ENCODE data around the gene PTPRD.

Gene PTPRD

DNA sequence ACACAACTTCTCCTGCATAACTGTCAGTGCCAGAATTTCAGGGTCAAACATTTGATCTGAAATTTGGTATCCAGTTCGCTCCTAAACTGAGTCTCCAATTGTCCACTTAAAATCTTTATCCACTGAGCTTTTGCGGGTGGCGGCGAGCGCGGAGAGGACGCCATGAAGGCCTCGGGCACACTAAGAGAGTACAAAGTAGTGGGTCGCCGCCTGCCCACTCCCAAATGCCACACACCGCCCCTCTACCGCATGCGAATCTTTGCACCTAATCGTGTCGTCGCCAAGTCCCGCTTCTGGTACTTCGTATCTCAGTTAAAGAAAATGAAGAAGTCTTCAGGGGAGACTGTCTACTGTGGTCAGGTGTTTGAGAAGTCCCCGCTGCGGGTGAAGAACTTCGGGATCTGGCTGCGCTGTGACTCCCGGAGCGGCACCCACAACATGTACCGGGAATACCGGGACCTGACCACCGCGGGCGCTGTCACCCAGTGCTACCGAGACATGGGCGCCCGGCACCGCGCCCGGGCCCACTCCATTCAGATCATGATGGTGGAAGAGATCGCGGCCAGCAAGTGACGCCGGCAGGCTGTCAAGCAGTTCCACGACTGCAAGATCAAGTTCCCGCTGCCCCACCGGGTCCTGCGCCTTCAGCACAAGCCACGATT, 1899.5 kb downstream of the PTPRD start:
- ChIA-PET CTCF (no interaction called here), POLR2A (no interaction called here)
- Histone ChIP-seq H3K36me3 (ENCODE audit: control insufficient read depth in 2 of 2, insufficient read depth in 1 of 2, low read length in 2 of 2) (no peaks in the 10 kb centered on the region), H3K4me3 (ENCODE audit: low read depth, low read length) (no peak overlapping the region), H3K4me1 (ENCODE audit: control insufficient read depth, insufficient read depth, low read length) (peaks cover 4% of the 10 kb centered on the region; the same call in 1 of the 2 replicates), H3K9me3 (ENCODE audit: control insufficient read depth, insufficient read depth, low read depth, low read length) (no peaks in the 10 kb centered on the region), H3K27ac (ENCODE audit: extremely low read depth, low read depth, low read length) (no peak overlapping the region)
- no peak for TF ChIP-seq OSR2 (tag by site-specific recombination; IDR thresholded peaks at IDR 0.05)
- no peak for TF ChIP-seq ZBTB8A (tag by site-specific recombination; IDR thresholded peaks at IDR 0.05)
- TF ChIP-seq GLIS2 (tag by site-specific recombination; IDR thresholded peaks at IDR 0.05): no peak
- no peak for TF ChIP-seq ZNF600 (tag by site-specific recombination; IDR thresholded peaks at IDR 0.05)
- TF ChIP-seq PRDM1 (tag by site-specific recombination; IDR thresholded peaks at IDR 0.05): no peak
- no peak for TF ChIP-seq ZNF174 (tag by site-specific recombination; IDR thresholded peaks at IDR 0.05)
- TF ChIP-seq, protein P1, sequence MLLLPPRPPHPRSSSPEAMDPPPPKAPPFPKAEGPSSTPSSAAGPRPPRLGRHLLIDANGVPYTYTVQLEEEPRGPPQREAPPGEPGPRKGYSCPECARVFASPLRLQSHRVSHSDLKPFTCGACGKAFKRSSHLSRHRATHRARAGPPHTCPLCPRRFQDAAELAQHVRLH (tag by site-specific recombination; IDR thresholded peaks at IDR 0.05): no peak
- TF ChIP-seq ZXDB (tag by site-specific recombination; IDR thresholded peaks at IDR 0.05): no peak
- TF ChIP-seq, protein P2, sequence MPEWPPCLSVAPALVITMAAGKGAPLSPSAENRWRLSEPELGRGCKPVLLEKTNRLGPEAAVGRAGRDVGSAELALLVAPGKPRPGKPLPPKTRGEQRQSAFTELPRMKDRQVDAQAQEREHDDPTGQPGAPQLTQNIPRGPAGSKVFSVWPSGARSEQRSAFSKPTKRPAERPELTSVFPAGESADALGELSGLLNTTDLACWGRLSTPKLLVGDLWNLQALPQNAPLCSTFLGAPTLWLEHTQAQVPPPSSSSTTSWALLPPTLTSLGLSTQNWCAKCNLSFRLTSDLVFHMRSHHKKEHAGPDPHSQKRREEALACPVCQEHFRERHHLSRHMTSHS (tag by site-specific recombination; IDR thresholded peaks at IDR 0.05): no peak
- no peak for TF ChIP-seq ZNF776 (tag by site-specific recombination; IDR thresholded peaks at IDR 0.05; ENCODE audit: borderline replicate concordance)
- no peak for TF ChIP-seq GLIS1 (tag by site-specific recombination; IDR thresholded peaks at IDR 0.05)
- TF ChIP-seq, protein P3, sequence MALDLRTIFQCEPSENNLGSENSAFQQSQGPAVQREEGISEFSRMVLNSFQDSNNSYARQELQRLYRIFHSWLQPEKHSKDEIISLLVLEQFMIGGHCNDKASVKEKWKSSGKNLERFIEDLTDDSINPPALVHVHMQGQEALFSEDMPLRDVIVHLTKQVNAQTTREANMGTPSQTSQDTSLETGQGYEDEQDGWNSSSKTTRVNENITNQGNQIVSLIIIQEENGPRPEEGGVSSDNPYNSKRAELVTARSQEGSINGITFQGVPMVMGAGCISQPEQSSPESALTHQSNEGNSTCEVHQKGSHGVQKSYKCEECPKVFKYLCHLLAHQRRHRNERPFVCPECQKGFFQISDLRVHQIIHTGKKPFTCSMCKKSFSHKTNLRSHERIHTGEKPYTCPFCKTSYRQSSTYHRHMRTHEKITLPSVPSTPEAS (tag by site-specific recombination; IDR thresholded peaks at IDR 0.05): no peak
- TF ChIP-seq, protein P4, sequence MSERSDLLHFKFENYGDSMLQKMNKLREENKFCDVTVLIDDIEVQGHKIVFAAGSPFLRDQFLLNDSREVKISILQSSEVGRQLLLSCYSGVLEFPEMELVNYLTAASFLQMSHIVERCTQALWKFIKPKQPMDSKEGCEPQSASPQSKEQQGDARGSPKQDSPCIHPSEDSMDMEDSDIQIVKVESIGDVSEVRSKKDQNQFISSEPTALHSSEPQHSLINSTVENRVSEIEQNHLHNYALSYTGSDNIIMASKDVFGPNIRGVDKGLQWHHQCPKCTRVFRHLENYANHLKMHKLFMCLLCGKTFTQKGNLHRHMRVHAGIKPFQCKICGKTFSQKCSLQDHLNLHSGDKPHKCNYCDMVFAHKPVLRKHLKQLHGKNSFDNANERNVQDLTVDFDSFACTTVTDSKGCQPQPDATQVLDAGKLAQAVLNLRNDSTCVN (tag by site-specific recombination; optimal IDR thresholded peaks at IDR 0.05): no peak

DNA sequence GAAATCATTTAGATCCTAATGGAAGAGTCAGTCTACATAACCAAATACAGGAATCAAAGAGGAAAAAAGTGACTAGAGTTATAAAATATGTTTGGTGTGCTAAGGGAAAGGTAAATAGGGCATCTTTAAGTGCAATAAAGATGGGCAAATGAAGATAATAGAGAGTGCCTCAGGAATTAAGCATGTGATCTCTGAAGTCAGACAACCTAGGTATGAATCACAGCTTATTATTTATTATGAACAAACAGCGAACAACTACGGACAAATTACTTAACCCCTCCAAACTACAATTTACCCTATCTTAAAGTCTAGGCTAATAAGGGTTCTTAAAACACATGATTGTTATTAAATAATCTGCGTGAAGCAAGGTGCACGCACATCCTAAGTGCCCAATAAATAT, 1903.1 kb downstream of the PTPRD start:
- no peaks in the 10 kb centered on the region for H3K36me3 ChIP-seq (ENCODE audit: control insufficient read depth in 2 of 2, insufficient read depth in 1 of 2, low read length in 2 of 2)
- TF ChIP-seq ZNF157 (tag by site-specific recombination; IDR thresholded peaks at IDR 0.05) (no peak), HOXD13 (CRISPR knock-in tag; IDR thresholded peaks at IDR 0.05; ENCODE audit: borderline replicate concordance) (no peak), ZNF112 (tag by site-specific recombination; IDR thresholded peaks at IDR 0.05) (no peak), ZEB2 (tag by site-specific recombination; IDR thresholded peaks at IDR 0.05) (no peak), ZNF146 (tag by site-specific recombination; IDR thresholded peaks at IDR 0.05) (no peak), PRDM1 (tag by site-specific recombination; IDR thresholded peaks at IDR 0.05) (no peak), ZNF658 (tag by site-specific recombination; IDR thresholded peaks at IDR 0.05) (no peak)
- H3K9me3 ChIP-seq (ENCODE audit: control insufficient read depth, insufficient read depth, low read depth, low read length): no peaks in the 10 kb centered on the region
- H3K4me1 ChIP-seq (ENCODE audit: control insufficient read depth, insufficient read depth, low read length): no peaks in the 10 kb centered on the region
- ChIA-PET POLR2A (no interaction called here), CTCF (no interaction called here)
- no peak overlapping the region for H3K27ac ChIP-seq (ENCODE audit: extremely low read depth, low read depth, low read length)
- H3K4me3 ChIP-seq (ENCODE audit: low read depth, low read length): no peak overlapping the region

DNA sequence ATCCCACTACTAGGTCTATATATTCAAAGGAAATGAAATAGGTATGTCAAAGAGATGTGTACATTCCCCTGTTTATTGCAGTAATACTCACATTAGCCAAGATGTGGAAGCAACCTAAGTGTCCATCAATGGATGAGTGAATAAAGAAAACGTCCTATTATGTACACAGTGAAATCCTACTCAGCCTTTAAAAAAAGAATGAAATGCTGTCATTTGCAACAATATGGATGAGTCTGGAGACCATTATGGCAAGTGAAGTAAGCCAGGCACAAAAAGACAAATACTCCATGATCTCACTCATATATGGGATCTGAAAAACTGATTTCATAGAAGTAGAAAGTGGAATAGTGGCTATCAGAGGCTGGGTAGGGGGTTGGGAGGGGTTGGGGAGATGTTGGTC, 1904.1 kb downstream of the PTPRD start:
- Histone ChIP-seq H3K27ac (ENCODE audit: extremely low read depth, low read depth, low read length) (no peak overlapping the region), H3K4me3 (ENCODE audit: low read depth, low read length) (no peak overlapping the region), H3K36me3 (ENCODE audit: control insufficient read depth in 2 of 2, insufficient read depth in 1 of 2, low read length in 2 of 2) (no peaks in the 10 kb centered on the region), H3K9me3 (ENCODE audit: control insufficient read depth, insufficient read depth, low read depth, low read length) (no peaks in the 10 kb centered on the region), H3K4me1 (ENCODE audit: control insufficient read depth, insufficient read depth, low read length) (no peaks in the 10 kb centered on the region)
- CTCF ChIA-PET: no interaction called here
- POLR2A ChIA-PET: no interaction called here
- TF ChIP-seq ZNF292 (tag by site-specific recombination; IDR thresholded peaks at IDR 0.05; ENCODE audit: borderline replicate concordance, low read depth): no peak
- TF ChIP-seq, protein P5, sequence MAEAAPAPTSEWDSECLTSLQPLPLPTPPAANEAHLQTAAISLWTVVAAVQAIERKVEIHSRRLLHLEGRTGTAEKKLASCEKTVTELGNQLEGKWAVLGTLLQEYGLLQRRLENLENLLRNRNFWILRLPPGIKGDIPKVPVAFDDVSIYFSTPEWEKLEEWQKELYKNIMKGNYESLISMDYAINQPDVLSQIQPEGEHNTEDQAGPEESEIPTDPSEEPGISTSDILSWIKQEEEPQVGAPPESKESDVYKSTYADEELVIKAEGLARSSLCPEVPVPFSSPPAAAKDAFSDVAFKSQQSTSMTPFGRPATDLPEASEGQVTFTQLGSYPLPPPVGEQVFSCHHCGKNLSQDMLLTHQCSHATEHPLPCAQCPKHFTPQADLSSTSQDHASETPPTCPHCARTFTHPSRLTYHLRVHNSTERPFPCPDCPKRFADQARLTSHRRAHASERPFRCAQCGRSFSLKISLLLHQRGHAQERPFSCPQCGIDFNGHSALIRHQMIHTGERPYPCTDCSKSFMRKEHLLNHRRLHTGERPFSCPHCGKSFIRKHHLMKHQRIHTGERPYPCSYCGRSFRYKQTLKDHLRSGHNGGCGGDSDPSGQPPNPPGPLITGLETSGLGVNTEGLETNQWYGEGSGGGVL (tag by site-specific recombination; IDR thresholded peaks at IDR 0.05): no peak
- TF ChIP-seq ZNF776 (tag by site-specific recombination; IDR thresholded peaks at IDR 0.05; ENCODE audit: borderline replicate concordance): no peak
- TF ChIP-seq ZNF521 (tag by site-specific recombination; IDR thresholded peaks at IDR 0.05): no peak
- TF ChIP-seq BCL11A (tag by site-specific recombination; IDR thresholded peaks at IDR 0.05; ENCODE audit: low read depth): no peak
- TF ChIP-seq, protein P6, sequence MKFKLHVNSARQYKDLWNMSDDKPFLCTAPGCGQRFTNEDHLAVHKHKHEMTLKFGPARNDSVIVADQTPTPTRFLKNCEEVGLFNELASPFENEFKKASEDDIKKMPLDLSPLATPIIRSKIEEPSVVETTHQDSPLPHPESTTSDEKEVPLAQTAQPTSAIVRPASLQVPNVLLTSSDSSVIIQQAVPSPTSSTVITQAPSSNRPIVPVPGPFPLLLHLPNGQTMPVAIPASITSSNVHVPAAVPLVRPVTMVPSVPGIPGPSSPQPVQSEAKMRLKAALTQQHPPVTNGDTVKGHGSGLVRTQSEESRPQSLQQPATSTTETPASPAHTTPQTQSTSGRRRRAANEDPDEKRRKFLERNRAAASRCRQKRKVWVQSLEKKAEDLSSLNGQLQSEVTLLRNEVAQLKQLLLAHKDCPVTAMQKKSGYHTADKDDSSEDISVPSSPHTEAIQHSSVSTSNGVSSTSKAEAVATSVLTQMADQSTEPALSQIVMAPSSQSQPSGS (tag by site-specific recombination; IDR thresholded peaks at IDR 0.05; ENCODE audit: low read depth): no peak
- TF ChIP-seq ZNF624 (tag by site-specific recombination; IDR thresholded peaks at IDR 0.05): no peak
- no peak for TF ChIP-seq ZFP41 (tag by site-specific recombination; IDR thresholded peaks at IDR 0.05; ENCODE audit: borderline replicate concordance)
